Measurements from ENCODE around the gene CSRNP3.

Gene CSRNP3

GRCh38 chr2:165471349-165471950 is 2.0 kb downstream of the CSRNP3 start:
- no peak for DNase-seq

GRCh38 chr2:165472922-165473321 is 3.4 kb downstream of the CSRNP3 start:
- no peak for DNase-seq

- no peak for DNase-seq
These were observed 5.2 kb downstream of the CSRNP3 start for GRCh38 chr2:165474619-165475276.

DNA sequence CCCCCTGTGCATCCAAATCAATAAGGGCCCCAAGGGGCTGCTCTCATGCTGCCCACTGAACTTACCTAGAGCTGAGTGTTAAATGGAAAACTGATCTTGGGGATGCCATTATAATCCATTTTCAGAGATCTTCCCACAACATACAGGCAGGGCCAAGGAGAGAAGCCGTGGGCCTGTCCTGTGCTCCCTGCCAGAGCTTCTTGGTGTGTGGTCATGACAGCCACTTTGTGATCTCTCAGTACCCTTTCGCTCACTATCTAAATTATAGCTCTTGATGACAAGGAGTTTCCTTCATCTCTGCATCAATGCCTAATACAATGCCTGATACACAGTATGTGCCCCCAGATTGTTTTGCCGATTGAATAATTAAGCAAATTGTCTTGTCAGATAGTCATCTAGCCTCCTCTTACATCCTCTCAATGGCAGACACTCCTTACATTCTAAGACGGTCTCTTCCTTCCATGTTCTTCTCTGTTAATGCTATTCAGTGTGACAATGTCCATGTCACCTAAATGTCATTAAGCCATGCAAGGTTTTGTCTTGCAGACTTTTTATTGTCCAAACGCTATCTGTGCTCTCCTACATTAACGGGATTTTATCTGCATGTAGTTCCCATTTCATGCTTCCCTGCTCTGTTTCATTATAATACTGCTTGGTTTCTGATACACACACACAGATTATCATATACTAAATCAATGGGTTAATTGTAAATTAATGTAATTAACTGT is 5.9 kb downstream of the CSRNP3 start:
- DNase-seq = no peak

DNA sequence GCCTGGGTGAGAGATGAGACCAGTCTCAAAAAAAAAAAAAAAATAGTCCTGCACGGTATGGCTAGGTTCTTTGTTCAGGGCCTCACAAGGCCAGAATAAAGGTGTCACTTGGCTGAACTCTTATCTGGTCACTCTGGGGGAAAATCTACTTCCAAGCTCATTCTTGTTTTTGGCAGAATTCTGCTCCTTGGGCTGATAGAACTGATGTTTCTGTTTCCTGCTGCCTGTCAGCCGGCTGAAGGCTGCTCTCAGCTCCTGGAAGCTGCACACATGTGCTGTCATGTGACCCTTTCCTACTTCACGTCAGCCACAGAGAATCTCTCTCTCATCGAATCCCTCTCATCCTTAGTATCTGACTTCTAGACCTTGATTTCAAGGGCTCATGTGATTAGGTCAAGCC is 10.4 kb downstream of the CSRNP3 start:
- DNase-seq = no peak

DNA sequence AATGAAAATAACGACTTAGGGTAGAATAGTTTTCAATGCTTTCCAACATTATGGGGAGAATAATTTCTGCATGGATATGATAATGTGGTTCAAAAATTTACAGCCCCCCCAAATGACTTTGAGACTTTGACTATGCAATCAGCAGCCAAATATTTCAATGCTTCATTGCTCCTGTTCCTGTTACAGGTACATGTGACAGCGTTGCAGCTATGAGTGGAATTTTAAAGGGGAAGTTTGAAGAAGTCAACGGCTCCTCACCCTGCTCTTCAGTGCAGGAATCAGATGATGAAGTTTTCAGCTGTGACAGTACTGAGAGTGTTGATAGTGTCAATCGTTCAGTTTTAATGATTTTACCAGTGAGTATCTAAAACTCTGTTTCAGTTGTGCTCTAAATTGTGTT is 25.1 kb downstream of the CSRNP3 start:
- no peak for DNase-seq

DNA sequence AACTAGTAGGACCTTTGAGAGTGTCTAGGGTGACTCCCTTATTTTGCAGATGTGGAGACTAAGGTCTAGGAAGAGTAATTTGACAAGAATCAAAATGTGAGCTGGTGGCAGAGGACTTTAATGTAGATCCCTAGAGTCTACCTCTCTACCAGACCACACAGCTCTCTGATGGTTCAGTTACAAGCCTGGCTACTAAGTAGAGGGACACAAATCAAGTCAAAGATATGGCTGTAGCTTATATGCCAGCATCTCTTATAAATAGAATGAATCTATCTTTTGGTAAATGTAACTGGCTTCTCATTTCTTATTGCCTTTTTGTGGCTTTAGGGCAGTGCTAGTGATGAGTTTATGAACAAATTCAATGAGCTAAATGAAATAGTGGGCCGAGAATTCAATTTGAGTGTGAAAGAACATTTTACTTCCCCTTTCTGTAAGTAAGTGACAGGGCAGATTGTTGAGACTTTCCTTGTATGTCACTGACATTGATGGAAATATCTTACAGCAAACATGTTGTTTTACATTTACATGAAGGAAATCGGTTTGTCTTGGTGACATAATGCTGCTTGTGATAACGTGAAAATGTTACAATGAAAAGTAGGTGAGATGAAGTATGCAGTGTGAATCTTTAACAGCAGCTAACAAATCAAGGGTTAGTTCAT is 28.3 kb downstream of the CSRNP3 start:
- no peak for DNase-seq

DNA sequence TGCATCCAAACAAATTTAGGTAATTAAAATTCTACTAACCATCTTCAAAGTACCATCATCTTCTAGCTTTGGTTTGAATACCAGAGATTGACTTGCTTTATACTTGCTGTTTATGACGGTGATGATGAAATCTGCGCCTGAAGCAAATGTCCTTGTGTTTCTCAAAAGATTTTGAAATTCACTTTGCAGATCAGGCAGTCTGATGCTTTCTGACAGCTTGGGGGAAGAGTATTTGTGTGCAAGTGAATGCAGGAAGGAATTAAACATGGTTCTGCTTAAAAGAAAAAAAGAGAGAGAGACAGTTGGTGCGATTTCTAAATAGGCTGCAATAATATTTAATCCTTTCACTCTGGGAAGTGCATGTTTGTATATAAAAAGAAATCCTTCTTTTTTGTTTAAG is 29.6 kb downstream of the CSRNP3 start:
- DNase-seq = no peak

DNA sequence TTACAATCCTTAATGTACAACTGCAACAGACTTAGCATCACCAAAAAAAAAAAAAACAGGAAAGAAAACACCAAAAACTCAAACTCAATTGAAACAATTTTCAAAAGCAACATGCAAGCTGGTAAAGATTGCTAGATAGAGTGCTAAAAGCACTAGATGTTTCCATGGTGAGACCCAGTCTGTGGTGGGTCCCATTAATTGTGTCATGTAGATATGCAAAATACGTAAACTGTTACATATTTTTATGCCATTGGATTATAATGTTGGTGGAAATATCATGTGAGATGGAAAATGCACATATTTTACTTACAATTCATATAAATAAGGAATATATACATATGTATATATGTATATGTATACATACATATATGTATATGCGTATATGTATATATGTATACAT is 30.5 kb downstream of the CSRNP3 start:
- DNase-seq = no peak

- DNase-seq = no peak
These were observed 31.3 kb downstream of the CSRNP3 start for GRCh38 chr2:165500816-165501215.

DNA sequence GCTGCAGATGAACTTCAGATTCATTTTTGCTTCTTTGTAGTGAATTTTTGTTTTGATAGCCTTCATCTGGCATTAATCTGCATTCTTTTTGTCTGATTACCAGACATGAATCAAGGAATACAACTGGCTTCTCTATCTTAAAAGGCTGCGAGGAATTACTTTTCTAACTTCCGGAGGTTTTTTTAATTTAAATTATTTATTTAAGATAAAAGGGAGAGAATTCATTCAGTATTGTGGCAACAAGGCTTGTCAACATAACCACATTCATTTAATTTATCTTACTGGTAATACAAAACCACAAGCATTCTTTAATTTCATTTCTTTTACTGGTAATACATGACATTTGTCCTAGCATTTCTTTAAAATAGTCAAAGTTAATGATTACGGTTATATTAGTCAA is 36.0 kb downstream of the CSRNP3 start:
- DNase-seq = no peak

DNA sequence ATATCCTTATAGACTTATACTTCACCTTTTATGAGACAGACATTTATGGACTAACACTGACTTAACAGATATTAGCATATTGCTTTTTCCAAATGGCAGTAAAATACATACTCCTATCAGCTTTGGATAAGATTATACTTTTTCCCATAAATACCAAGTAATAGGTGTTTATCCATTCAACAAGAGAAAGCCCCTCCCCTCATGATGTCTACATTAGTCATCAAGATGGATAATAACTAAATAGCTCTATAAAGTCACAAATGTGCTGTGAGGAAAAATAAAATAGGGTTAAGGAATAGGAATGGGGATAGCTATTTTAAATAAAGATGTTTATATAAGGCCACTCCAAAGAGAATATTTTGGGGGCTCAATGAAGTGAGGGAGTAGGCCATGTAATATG is 39.4 kb downstream of the CSRNP3 start:
- no peak for DNase-seq

DNA sequence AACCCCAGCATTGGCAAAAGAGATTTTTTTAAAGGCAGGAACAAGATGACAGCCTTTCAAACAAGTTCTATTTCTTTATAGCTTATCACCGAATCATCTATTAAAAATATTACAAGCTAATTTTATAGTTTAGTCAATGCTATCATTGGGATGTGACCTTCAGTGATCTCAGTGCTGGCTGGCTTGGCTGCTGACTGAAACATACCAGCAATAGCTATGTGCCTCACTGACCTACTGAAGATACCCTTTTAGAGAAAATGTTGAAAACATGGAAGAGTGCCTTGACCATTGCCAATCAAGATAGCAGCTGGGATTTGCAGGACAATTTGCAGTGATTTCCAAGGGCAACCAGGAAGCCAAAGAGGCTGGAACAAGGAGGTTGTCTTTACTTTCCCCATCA is 44.0 kb downstream of the CSRNP3 start:
- DNase-seq = no peak

GRCh38 chr2:165518611-165519010 is 49.1 kb downstream of the CSRNP3 start:
- DNase-seq = no peak

- no peak for DNase-seq
These were observed 53.2 kb downstream of the CSRNP3 start for GRCh38 chr2:165522719-165523118.

DNA sequence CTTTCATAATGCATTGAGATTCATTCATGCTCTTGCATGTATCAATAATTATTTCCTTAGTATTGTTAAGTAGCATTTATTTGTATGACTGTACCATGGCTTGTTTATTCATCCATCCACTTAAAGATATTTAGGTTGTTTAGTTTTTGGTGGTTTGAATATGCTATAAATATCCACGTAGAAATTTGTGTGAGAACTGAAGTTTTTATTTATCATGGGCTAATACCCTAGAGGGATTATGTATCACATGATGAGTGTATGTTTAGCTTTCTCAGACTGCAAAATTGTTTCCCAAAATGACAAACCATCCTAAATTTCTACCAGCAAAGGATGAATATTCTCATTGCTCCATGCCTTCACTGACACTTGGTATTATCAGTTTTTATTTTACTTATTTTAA is 55.2 kb downstream of the CSRNP3 start:
- DNase-seq = no peak

GRCh38 chr2:165528691-165529090 is 59.2 kb downstream of the CSRNP3 start:
- DNase-seq = no peak

DNA sequence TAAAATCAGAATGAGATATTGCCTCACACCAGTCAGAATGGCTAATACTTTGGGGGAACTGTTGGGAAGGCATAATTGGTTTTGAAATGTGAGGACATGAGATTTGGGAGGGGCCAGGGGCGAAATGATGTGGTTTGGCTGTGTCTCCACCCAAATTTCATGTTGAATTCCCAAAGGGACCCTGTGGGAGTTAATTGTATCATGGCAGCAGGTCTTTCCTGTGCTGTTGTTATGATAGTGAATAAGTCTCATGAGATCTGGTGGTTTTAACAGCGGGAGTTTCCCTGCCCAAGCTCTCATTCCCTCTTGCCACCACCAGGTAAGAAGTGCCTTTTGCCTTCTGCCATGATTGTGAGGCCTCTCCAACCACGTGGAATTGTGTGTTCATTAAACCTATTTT is 59.6 kb downstream of the CSRNP3 start:
- DNase-seq = no peak

GRCh38 chr2:165533331-165533730 is 63.8 kb downstream of the CSRNP3 start:
- no peak for DNase-seq

- no peak for DNase-seq
These were observed 66.0 kb downstream of the CSRNP3 start for GRCh38 chr2:165535471-165535870.

GRCh38 chr2:165536851-165537499 is 67.5 kb downstream of the CSRNP3 start:
- no peak for DNase-seq

DNA sequence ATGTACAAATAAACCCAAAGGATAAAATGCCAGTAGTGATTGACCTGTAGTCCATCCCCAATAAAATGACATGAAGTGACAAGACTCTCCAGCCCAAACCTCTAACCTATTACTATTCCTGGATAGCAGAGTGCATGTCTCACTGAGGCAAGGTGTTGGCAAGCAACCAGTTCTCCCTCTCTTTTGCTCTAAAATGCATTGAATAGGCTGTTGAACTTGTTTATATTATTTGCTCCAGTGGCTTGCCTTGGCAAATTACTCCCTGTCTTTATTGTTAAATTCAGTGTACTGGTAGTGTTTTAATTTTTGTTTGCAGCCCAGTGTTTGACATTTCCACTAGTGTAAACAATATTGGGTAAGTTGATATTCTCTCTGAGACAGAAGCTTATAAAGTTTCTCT is 70.5 kb downstream of the CSRNP3 start:
- no peak for DNase-seq

DNA sequence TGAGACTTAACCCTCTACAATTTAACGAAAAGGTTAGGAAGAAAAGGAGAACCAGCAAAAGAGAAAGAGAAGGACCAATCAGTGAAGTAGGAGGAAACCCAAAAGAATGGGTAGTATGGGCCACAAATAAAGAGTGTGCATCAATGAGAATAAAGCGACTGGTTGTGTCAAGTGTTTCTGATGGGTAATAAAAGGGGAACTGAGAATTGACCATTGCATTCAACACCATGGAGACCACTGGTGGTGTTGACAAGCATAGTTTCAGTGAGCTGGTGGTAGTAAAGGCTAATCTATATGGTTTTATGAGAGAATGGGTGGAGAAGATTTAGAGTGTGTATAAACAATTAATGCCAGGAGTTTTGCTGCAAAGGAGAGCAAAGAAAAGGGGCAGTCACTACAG is 75.4 kb downstream of the CSRNP3 start:
- DNase-seq = no peak
